ENCODE data around the gene MARK2.

GRCh38 chr11:63847363-63847762 lies 8.5 kb downstream of the MARK2 start:
- TF ChIP-seq CTCF (IDR thresholded peaks at IDR 0.05) (no peak), EP300 (IDR thresholded peaks at IDR 0.05) (no peak), POLR2A (IDR thresholded peaks at IDR 0.05) (no peak)
